GM13976 (cell line): ENCODE results near the gene SRCIN1.

Source experiments
- DNase-seq: peaks from one replicate; pipeline ENCODE4 v3.0.0; 2012; ENCODE audit warnings: low spot score
- CTCF ChIP-seq: IDR thresholded peaks from 2 replicates; pipeline ENCODE4 v1.5.1; 2012; ENCODE audit warnings: borderline replicate concordance, mild to moderate bottlenecking; ENCODE audit not compliant: insufficient read depth; ENCODE audit errors: extremely low read depth, missing control alignments, control extremely low read depth
- in situ Hi-C: fragments of 300-500 bp; cut with MboI; formaldehyde crosslinking; loops from one replicate; pipeline ENCODE4 v1.12.0; 2022; ENCODE audit warnings: low sequenced_read_pairs, mixed read lengths, inconsistent platforms; ENCODE audit not compliant: unreplicated experiment

Gene SRCIN1

GRCh38 chr17:38544839-38545209 lies 60.9 kb downstream of the SRCIN1 start:
- in situ Hi-C loops: no loop called here
- TF ChIP-seq CTCF: no peak
- DNase-seq: no peak

- in situ Hi-C loops: no loop called here
- no peak for TF ChIP-seq CTCF
- no peak for DNase-seq
Observed at GRCh38 chr17:38544175-38544838, 61.4 kb downstream of the SRCIN1 start.

DNA sequence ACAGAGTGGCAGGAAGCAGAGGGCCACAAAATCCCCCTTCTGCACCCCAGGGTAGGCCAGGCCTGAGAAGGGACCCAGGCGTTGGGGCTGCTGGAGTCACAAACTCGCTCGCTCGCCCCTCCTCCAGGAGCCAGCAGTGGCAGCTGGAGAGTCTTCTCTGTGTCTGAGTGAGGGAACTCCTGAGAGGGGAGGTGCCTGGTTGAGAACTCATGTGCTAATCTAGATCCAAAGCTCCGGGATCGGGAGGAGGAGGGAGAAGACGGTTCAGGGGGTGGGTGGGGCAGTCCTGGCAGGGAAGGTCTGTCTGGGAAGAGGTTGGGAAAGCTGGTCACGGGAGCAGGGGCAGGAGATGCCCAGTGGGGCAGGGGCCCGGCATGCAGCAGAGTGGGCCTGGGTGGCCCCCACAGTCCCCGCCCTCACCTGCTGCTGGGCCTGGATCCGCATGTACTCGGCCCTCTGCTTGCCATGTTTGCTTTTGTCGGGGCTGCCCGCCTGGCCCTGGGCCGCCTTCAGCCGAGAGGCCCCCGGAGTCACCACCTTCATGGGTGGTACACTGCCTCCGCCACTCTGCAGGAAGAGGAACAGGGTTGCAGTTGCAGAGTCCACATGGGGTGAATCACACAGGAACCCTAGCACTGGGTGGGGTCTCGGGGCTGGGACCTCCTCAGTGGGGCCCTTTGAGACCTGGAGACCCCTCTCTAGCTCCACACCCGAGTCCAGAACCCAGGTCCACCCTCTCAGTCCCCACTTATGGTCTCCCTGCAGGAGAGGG lies 62.2 kb downstream of the SRCIN1 start:
- in situ Hi-C loops: no loop called here
- TF ChIP-seq CTCF: no peak
- DNase-seq: no peak

DNA sequence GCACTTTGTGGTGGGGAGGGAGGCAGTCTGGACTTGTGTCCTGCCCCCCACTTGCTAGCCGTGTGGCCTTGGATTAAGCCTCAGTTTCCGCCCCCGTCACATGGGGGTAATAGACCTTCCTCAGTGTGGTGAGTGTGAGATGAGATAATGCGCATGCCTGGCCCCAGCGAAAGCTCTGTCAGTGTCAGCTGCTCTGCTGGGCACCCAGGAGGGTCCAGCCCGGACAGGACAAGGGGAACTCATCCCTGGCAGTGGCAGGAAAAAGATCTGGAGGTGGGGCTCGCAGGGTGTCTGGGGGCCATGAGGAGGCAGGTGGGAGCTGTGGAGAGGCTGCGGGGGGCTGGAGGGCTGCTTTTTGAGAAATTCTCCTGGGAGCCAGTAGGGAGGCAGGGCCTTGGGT lies 63.5 kb downstream of the SRCIN1 start:
- no peak for DNase-seq
- in situ Hi-C loops: no loop called here
- TF ChIP-seq CTCF: no peak

- in situ Hi-C loops: no loop called here
- no peak for DNase-seq
- no peak for TF ChIP-seq CTCF
Observed at GRCh38 chr17:38541281-38541680, 64.5 kb downstream of the SRCIN1 start.

DNA sequence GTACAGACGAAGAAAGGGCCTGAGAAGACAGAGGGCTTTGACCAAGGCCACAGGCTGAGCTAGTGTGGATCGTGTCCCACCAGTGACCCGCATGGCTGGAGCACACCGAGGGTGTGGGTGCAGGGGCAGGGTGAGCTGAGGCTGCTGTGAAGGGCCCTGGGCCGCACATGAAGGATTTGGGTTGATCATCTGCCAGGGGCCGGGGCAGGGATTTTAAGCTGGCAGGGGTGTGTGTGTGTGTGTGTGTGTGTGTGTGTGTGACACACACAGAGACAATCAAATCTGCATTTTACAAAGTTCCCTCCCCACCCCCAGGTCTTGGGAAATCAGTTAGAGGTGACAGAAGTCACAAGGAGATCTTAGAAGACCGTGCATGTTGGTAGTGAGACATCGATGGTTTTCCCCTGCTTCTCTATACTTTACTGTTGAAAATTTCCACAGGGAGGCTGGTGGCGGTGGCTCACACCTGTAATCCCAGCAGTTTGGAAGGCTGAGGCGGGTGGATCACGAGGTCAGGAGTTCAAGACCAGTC lies 65.2 kb downstream of the SRCIN1 start:
- no peak for TF ChIP-seq CTCF
- in situ Hi-C loops: no loop called here
- DNase-seq: no peak
